Adrenal gland (tissue), 12 donors: ENCODE results near the gene EIF4A3. TPM values are rescaled to one million over a fixed set of nuclear protein-coding genes. Genes with fewer than 3 reads are reported as not detected.

Source experiments
- DNase-seq, 7 donors: peaks; one replicate each; pipeline ENCODE4 v3.0.0-alpha.2; 2019 to 2020
- H3K27ac ChIP-seq, 5 donors: fragments of 200-600 bp; sonication (generic) in 4 of 5; 1 replicate in 3 of 5; 2 replicates in 2 of 5; pipeline versions ENCODE4 v1.5.1 to v1.8.0; 2016 to 2020; ENCODE audit warnings: mild to moderate bottlenecking in 1 of 5
- H3K27me3 ChIP-seq: fragments of 200-600 bp; 2 replicates; pipeline ENCODE4 v1.8.0; 2021
- H3K36me3 ChIP-seq, 2 donors: fragments of 200-600 bp; replicated peaks in 1 of 2; 1 replicate in 1 of 2; 2 replicates in 1 of 2; pipeline versions ENCODE4 v1.5.1 to v1.8.0; 2018 to 2022
- H3K4me1 ChIP-seq, 2 donors: fragments of 200-600 bp; replicated peaks in 1 of 2; 1 replicate in 1 of 2; 2 replicates in 1 of 2; pipeline versions ENCODE4 v1.5.1 to v1.8.0; 2018 to 2021
- H3K4me3 ChIP-seq, 4 donors: fragments of 200-600 bp; sonication (generic) in 3 of 4; one replicate each; pipeline ENCODE4 v1.5.1; 2016 to 2018
- H3K9me3 ChIP-seq, 3 donors: fragments of 200-600 bp; sonication (generic) in 1 of 3; replicated peaks in 1 of 3; 1 replicate in 2 of 3; 2 replicates in 1 of 3; pipeline versions ENCODE4 v1.5.1 to v1.8.0; 2016 to 2021
- POLR2A ChIP-seq, 2 donors: fragments of 450-650 bp; IDR thresholded peaks; one replicate each; pipeline ENCODE4 v1.6.1; 2017; ENCODE audit warnings: antibody characterized with exemption in 2 of 2, mild to moderate bottlenecking in 2 of 2, moderate library complexity in 1 of 2
- WGBS, 4 donors: extraction: QIAGEN DNeasy Blood & Tissue Kit in 2 of 4; methylation state at CpG; one replicate each; pipeline versions ENCODE4 v1.1.5 to v1.1.7; 2013 to 2017; 5-methylcytosine and 5-hydroxymethylcytosine counted together
- intact Hi-C, 2 donors: fragments of 100-400 bp; cut with DNase I; formaldehyde crosslinking; loops; one replicate each; pipeline versions ENCODE4 v1.14.1 to v1.15.0; 2022 to 2023
- polyA plus RNA-seq, 3 donors: library from polyadenylated mRNA; stranded (reverse); fragments of 200-250 nt in 2 of 3; fragments of 350-450 nt in 1 of 3; fragmentation: Illumina TruSeq in 1 of 3; extraction: RNeasy Lipid Tissue Mini Kit (QIAGEN cat#74804) in 1 of 3; gene quantifications; one replicate each; pipeline ENCODE4 v1.2.3, GENCODE V29; 2013 to 2014
- total RNA-seq, 9 donors: library from RNA; depleted of rRNA in 4 of 9; stranded (reverse); fragments of >200 nt in 4 of 9; fragments of 120-200 nt in 1 of 9; fragmentation: NEBNext Ultra II Directional in 1 of 9; extraction: Animal tissue kit (Norgen Biotek cat#: 25700) in 1 of 9; gene quantifications; one replicate each; pipeline versions ENCODE4 v1.1.0 to v1.2.4, GENCODE V29; 2013 to 2023
- TF ChIP-seq, protein P1 (sequence below), 6 experiments: fragments of 450-650 bp in 4 of 6; fragments of 200-600 bp in 2 of 6; sonication (generic) in 1 of 6; IDR thresholded peaks; 1 replicate in 5 of 6; 2 replicates in 1 of 6; pipeline versions ENCODE4 v1.5.1 to v1.8.0; 2016 to 2021; ENCODE audit warnings: antibody characterized with exemption in 6 of 6, mild to moderate bottlenecking in 2 of 6, moderate library complexity in 1 of 6
- donor health status: healthy with polysubstance abuse.
- donor health status: Bipolar disorder and iron deficiency.
- donor health status: DM: yes; HTN: yes; CAD: no.
- donor health status: DM: no; HTN: no; CAD: no.
- donor health status: DM: no; HTN: no; CAD: no.
- donor health status: DM: yes; HTN: yes; CAD: no.

The EIF4A3 gene
- total and polyA plus RNA-seq, 12 donors, result 31.0 to 161 (median 81.0) TPM

DNA sequence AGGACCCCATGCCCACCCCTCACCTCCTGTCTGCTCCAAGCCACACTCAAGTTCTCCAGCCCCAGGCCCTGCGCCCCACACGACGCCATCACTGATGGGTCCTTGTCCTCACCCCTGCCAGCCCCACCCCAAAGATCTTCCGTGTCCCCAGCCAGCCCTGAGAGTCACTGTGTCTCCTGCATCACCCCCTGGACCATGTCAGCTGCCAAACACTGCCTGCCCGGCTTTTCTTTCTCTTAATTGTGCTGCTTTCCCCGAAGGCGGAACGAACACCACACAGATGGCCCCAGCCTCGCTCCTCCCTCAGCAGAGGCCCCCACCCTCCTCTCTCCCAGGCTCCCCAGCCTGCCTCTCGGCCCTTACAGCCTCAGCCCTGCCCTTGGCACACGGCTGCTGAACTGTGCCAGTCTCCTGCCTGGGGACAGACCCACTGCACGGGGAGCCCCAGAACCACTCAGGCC lies 50.3 kb downstream of the EIF4A3 start:
- 70 to 87% (median 80%) methylated on average over 12 of the region's 12 CpGs for WGBS, 4 donors
- Histone ChIP-seq H3K4me1 (peaks cover 0 to 10% of the 10 kb centered on the region in 2 donors), H3K9me3 (no peaks in the 10 kb centered on the region), H3K27me3 (no peaks in the 10 kb centered on the region), H3K4me3 (no peak overlapping the region), H3K27ac (no peak overlapping the region), H3K36me3 (no peaks in the 10 kb centered on the region)
- intact Hi-C loops, result no loop called here
- TF ChIP-seq, protein P1, sequence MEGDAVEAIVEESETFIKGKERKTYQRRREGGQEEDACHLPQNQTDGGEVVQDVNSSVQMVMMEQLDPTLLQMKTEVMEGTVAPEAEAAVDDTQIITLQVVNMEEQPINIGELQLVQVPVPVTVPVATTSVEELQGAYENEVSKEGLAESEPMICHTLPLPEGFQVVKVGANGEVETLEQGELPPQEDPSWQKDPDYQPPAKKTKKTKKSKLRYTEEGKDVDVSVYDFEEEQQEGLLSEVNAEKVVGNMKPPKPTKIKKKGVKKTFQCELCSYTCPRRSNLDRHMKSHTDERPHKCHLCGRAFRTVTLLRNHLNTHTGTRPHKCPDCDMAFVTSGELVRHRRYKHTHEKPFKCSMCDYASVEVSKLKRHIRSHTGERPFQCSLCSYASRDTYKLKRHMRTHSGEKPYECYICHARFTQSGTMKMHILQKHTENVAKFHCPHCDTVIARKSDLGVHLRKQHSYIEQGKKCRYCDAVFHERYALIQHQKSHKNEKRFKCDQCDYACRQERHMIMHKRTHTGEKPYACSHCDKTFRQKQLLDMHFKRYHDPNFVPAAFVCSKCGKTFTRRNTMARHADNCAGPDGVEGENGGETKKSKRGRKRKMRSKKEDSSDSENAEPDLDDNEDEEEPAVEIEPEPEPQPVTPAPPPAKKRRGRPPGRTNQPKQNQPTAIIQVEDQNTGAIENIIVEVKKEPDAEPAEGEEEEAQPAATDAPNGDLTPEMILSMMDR (IDR thresholded peaks at IDR 0.05), result no peak
- no peak for TF ChIP-seq POLR2A (IDR thresholded peaks at IDR 0.05)
- DNase-seq, result peak in 1 of 7 donors; percentile 16

DNA sequence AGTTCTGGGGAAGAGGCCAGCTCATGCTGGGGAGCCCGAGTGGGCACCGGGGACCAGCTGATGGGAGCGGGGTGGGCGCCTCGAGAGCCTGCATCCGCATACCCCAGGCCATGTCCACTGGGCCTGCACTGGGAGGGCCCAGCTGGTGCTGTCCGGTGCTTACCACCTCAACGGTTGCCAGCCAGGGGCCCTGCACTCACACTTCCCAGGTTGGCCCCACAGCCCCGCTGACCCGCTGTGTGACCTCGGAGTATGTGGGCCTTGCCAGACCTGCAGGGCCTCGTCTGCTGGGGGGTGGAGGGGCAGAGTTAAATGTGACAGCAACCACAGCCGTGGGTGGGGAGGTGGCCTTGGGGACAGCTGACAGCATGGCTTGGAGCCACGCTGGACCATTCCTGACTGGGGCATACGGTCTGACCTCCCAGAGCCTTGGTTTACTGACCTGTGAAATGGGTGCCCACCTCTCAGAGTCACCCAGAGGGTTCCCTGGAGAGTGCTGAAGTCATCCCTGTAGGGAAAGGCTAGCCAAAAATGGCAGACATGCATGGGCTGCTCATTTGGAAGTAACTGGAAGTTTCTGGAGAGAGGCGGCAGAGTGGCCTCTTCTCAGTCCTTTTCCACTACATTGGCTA lies 51.0 kb downstream of the EIF4A3 start:
- intact Hi-C loops, result no loop called here
- 71 to 87% (median 78%) methylated on average over 5 to 16 of the region's 16 CpGs for WGBS, 4 donors
- H3K4me3 ChIP-seq, result no peak overlapping the region
- H3K4me1 ChIP-seq, result peaks cover 0 to 8% of the 10 kb centered on the region in 2 donors
- peak in 1 of 7 donors; percentile 17 for DNase-seq
- H3K27ac ChIP-seq, result no peak overlapping the region
- TF ChIP-seq, protein P1 (IDR thresholded peaks at IDR 0.05), result no peak
- TF ChIP-seq POLR2A (IDR thresholded peaks at IDR 0.05), result no peak
- no peaks in the 10 kb centered on the region for H3K27me3 ChIP-seq
- no peaks in the 10 kb centered on the region for H3K9me3 ChIP-seq
- no peaks in the 10 kb centered on the region for H3K36me3 ChIP-seq

DNA sequence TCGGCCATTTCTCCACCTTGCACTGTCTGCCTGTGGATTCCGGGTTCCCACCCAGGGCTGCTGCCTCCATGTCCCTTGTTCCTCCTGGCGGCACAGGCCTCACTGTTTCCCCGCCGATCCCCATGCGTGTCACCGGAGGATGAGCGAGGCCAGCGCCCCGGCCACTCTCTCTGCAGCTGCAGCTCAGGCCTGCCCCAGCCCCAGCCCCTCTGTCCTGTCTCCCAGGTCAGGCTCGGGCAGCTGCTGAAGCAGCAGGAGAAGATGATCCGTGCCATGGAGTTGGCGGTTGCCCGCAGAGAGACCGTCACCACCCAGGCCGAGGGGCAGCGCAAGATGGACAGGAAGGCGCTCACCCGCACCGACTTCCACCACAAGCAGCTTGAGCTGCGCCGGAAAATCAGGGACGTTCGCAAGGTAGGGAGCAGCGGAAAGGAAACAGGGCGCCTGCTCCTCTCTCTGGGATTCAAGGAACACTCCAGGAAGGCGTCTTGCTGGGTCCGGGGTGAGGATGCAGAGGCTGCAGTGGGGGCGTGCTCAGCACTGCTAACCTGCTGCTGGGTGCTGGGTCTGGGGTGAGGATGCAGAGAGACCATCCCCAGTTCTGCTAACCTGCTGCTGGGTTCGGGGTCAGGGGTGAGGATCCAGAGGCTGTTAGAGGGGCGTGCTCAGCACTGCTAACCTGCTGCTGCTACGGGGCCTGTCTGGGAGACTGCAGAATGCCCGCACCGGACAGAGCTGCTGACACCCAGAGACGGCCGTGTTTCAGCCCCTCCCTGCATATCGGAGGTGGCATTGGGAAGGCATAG lies 51.7 kb downstream of the EIF4A3 start:
- no peaks in the 10 kb centered on the region for H3K9me3 ChIP-seq
- no peak overlapping the region for H3K27ac ChIP-seq
- DNase-seq, result peak in 1 of 7 donors; percentile 16
- H3K27me3 ChIP-seq, result no peaks in the 10 kb centered on the region
- 87 to 95% (median 90%) methylated on average over 21 to 37 of the region's 37 CpGs for WGBS, 4 donors
- no peak for TF ChIP-seq POLR2A (IDR thresholded peaks at IDR 0.05)
- TF ChIP-seq, protein P1 (IDR thresholded peaks at IDR 0.05), result no peak
- H3K36me3 ChIP-seq, result no peaks in the 10 kb centered on the region
- intact Hi-C loops, result no loop called here
- H3K4me3 ChIP-seq, result no peak overlapping the region
- H3K4me1 ChIP-seq, result peaks cover 0 to 1% of the 10 kb centered on the region in 2 donors

DNA sequence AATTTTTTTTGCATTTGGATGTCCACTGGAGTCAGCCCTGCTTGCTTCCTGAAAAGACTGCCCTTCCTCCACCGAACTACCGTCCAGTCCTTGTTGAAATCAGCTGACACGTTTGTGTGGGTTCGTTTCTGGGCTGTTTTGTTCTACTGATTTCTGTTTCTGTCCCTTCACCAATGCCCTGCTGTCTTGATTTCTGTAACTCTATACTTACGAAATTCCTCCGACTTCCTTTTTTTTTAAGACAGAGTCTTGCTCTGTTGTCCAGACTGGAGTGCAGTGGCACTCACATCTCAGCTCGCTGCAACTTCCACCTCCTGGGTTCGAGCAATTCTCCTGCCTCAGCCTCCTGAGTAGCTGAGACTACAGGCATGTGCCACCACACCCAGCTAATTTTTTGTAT lies 54.0 kb downstream of the EIF4A3 start:
- peak in 3 of 7 donors; percentile 22 to 59 (median 42) for DNase-seq
- Histone ChIP-seq H3K4me1 (no peaks in the 10 kb centered on the region), H3K4me3 (no peak overlapping the region), H3K27me3 (no peaks in the 10 kb centered on the region), H3K27ac (peak overlapping the region in 1 of 5 donors; percentile 67), H3K9me3 (no peaks in the 10 kb centered on the region), H3K36me3 (no peaks in the 10 kb centered on the region)
- 60 to 70% (median 66%) methylated on average over 8 of the region's 8 CpGs for WGBS, 4 donors
- intact Hi-C loops, result no loop called here
- TF ChIP-seq, protein P1 (IDR thresholded peaks at IDR 0.05), result no peak
- no peak for TF ChIP-seq POLR2A (IDR thresholded peaks at IDR 0.05)
